GM20000 (cell line): ENCODE results near the gene PMM1.

Experiments
- DNase-seq: peaks from one replicate; pipeline ENCODE4 v3.0.0; 2012; ENCODE audit warnings: low spot score
- CTCF ChIP-seq: IDR thresholded peaks from 2 replicates; pipeline ENCODE4 v1.5.1; 2012; ENCODE audit warnings: mild to moderate bottlenecking, control low read depth; ENCODE audit errors: extremely low read depth, missing control alignments

PMM1 gene

GRCh38 chr22:41568811-41569210, 20.8 kb downstream of the PMM1 start:
- no peak for DNase-seq
- no peak for TF ChIP-seq CTCF

- DNase-seq = no peak
- no peak for TF ChIP-seq CTCF
Measured at GRCh38 chr22:41567512-41567768, 22.2 kb downstream of the PMM1 start.

- DNase-seq = no peak
- TF ChIP-seq CTCF = no peak
Measured at GRCh38 chr22:41565403-41566054, 24.1 kb downstream of the PMM1 start.

- no peak for TF ChIP-seq CTCF
- no peak for DNase-seq
Measured at GRCh38 chr22:41564563-41564962, 25.1 kb downstream of the PMM1 start.

- TF ChIP-seq CTCF = no peak
- DNase-seq = no peak
Measured at GRCh38 chr22:41563051-41563711, 26.5 kb downstream of the PMM1 start.

GRCh38 chr22:41562461-41562860, 27.2 kb downstream of the PMM1 start:
- DNase-seq = no peak
- TF ChIP-seq CTCF = no peak

- DNase-seq = no peak
- TF ChIP-seq CTCF = no peak
Measured at GRCh38 chr22:41561788-41562187, 27.9 kb downstream of the PMM1 start.
